ENCODE results near the gene FRYL.
"Not testable (repeated sequence)": the region's sequence is repeated elsewhere in the genome, so short reads cannot be mapped to it uniquely, and the experiment has no call there.

The FRYL gene

DNA sequence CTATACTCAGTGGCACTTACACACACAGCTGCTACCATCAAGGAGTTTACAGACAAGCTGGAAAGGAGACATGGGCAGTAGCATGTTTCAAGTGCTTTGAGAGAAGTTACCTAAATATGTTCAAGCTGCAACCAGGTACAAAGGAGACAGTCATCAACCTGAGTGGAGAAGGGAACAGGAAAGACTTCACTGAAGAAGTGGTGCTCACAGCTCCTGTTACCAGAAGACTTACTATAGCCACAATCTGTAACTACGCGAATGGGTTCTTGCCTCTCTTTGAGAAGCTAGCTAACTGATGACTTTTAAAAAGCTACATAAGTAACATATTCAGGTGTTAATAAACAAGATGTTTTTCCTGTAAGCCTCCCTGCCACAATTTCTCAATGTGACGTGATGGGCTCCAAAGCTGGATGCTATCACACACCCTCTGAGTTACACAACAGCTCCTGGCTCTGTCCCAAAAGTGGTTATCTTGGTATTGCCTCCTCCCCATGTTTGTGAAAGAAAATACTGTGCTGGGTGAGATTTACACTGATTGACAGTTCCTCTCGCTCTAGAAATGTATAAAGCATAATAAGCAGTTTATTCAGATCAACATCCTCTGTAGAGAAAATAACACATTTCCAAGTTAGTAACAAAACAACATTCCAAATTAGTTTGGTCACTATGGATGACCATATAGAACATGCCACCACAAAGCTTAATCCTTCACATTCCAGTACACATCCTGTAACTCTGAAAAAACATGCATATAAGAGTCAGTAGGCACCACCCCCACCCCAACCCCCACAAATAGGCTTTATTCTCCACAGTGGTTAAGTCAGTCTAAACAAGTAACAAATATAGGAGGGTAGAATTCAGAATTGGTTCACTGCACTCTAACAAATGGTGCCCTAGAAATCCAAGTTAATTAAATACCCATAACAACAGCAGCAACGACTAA is 81.8 kb downstream of the FRYL start:
- H3K36me3 ChIP-seq (ENCODE audit: insufficient read depth, low read length) = no peaks in the 10 kb centered on the region
- no peaks in the 10 kb centered on the region for H3K27me3 ChIP-seq (ENCODE audit: insufficient read depth, low read length, poor library complexity, severe bottlenecking)
- H3K79me2 ChIP-seq (ENCODE audit: insufficient read depth, low read length) = peaks cover 92% of the 10 kb centered on the region
- H3K4me3 ChIP-seq (ENCODE audit: low read length, poor library complexity, severe bottlenecking) = no peak overlapping the region
- H3K9me3 ChIP-seq (ENCODE audit: insufficient read depth, low read depth, low read length) = no peaks in the 10 kb centered on the region
- no peak overlapping the region for H2AFZ ChIP-seq (ENCODE audit: low read length)
- no peaks in the 10 kb centered on the region for H3K9me2 ChIP-seq (replicated peaks; ENCODE audit: low read depth, low read length)
- peaks cover 42% of the 10 kb centered on the region for H4K20me1 ChIP-seq (ENCODE audit: insufficient read depth, low read length, poor library complexity, severe bottlenecking)
- H3K9ac ChIP-seq (ENCODE audit: low read depth, low read length, poor library complexity, severe bottlenecking) = no peak overlapping the region
- no peaks in the 10 kb centered on the region for H3F3A ChIP-seq (ENCODE audit: low read depth)
- H3K4me2 ChIP-seq (ENCODE audit: low read depth, low read length, poor library complexity, severe bottlenecking) = no peak overlapping the region
- TF ChIP-seq, protein P1, sequence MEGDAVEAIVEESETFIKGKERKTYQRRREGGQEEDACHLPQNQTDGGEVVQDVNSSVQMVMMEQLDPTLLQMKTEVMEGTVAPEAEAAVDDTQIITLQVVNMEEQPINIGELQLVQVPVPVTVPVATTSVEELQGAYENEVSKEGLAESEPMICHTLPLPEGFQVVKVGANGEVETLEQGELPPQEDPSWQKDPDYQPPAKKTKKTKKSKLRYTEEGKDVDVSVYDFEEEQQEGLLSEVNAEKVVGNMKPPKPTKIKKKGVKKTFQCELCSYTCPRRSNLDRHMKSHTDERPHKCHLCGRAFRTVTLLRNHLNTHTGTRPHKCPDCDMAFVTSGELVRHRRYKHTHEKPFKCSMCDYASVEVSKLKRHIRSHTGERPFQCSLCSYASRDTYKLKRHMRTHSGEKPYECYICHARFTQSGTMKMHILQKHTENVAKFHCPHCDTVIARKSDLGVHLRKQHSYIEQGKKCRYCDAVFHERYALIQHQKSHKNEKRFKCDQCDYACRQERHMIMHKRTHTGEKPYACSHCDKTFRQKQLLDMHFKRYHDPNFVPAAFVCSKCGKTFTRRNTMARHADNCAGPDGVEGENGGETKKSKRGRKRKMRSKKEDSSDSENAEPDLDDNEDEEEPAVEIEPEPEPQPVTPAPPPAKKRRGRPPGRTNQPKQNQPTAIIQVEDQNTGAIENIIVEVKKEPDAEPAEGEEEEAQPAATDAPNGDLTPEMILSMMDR (conservative IDR thresholded peaks at IDR 0.05; ENCODE audit: low read length) = no peak
- no peak for TF ChIP-seq EZH2phosphoT487 (IDR thresholded peaks at IDR 0.05; ENCODE audit: borderline replicate concordance)
- peaks cover 6% of the 10 kb centered on the region for H3K4me1 ChIP-seq (ENCODE audit: insufficient read depth, low read length, poor library complexity, severe bottlenecking)

DNA sequence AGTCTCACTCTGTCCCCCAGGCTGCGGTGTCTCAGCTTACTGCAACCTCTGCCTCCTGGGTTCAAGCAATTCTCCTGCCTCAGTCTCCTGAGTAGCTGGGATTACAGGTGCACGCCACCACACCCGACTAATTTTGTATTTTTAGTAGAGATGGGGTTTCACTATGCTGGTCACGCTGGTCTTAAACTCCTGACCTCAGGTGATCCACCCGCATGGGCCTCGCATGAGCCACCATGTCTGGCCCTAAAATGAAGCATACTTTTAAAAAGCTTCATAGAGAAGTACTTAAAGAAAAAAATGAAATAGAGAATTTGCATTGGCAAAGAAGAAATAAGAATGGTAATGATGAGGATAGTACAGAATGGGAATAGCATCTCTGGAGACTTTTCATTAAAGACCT is 82.6 kb downstream of the FRYL start:
- peaks cover 44% of the 10 kb centered on the region for H4K20me1 ChIP-seq (ENCODE audit: insufficient read depth, low read length, poor library complexity, severe bottlenecking)
- not testable (repeated sequence) for H3F3A ChIP-seq (ENCODE audit: low read depth); H3K4me1 ChIP-seq (ENCODE audit: insufficient read depth, low read length, poor library complexity, severe bottlenecking); H3K36me3 ChIP-seq (ENCODE audit: insufficient read depth, low read length); H3K4me2 ChIP-seq (ENCODE audit: low read depth, low read length, poor library complexity, severe bottlenecking); H3K9me3 ChIP-seq (ENCODE audit: insufficient read depth, low read depth, low read length); H3K4me3 ChIP-seq (ENCODE audit: low read length, poor library complexity, severe bottlenecking); H3K9ac ChIP-seq (ENCODE audit: low read depth, low read length, poor library complexity, severe bottlenecking); H3K27me3 ChIP-seq (ENCODE audit: insufficient read depth, low read length, poor library complexity, severe bottlenecking); H2AFZ ChIP-seq (ENCODE audit: low read length); H3K9me2 ChIP-seq (replicated peaks; ENCODE audit: low read depth, low read length)
- H3K79me2 ChIP-seq (ENCODE audit: insufficient read depth, low read length) = peaks cover 93% of the 10 kb centered on the region

DNA sequence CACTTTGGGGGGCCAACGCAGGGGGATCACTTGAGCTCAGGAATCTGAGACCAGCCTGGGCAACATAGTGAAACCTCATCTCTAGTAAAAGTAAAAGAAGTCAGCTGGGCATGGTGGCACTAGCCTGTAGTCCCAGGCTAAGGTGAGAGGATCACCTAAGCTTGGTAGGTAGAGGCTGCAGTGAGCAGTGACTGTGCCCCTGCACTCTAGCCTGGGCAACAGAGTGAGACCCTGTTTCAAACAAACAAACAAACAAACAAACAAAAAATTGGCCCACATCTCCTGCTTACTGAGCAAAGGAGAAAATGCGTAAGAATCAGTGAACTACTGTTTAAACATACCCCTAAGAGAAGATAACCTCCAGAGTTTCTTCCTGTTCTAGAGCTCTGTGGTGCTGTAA is 85.3 kb downstream of the FRYL start:
- Histone ChIP-seq H3F3A (ENCODE audit: low read depth) (no peaks in the 10 kb centered on the region), H3K9ac (ENCODE audit: low read depth, low read length, poor library complexity, severe bottlenecking) (no peak overlapping the region), H3K36me3 (ENCODE audit: insufficient read depth, low read length) (no peaks in the 10 kb centered on the region), H3K79me2 (ENCODE audit: insufficient read depth, low read length) (peaks cover 96% of the 10 kb centered on the region), H3K9me2 (replicated peaks; ENCODE audit: low read depth, low read length) (no peaks in the 10 kb centered on the region), H3K4me2 (ENCODE audit: low read depth, low read length, poor library complexity, severe bottlenecking) (no peak overlapping the region), H2AFZ (ENCODE audit: low read length) (no peak overlapping the region), H4K20me1 (ENCODE audit: insufficient read depth, low read length, poor library complexity, severe bottlenecking) (peaks cover 53% of the 10 kb centered on the region), H3K4me3 (ENCODE audit: low read length, poor library complexity, severe bottlenecking) (no peak overlapping the region), H3K27me3 (ENCODE audit: insufficient read depth, low read length, poor library complexity, severe bottlenecking) (no peaks in the 10 kb centered on the region), H3K9me3 (ENCODE audit: insufficient read depth, low read depth, low read length) (no peaks in the 10 kb centered on the region), H3K4me1 (ENCODE audit: insufficient read depth, low read length, poor library complexity, severe bottlenecking) (peaks cover 9% of the 10 kb centered on the region)
- no peak for TF ChIP-seq EZH2phosphoT487 (IDR thresholded peaks at IDR 0.05; ENCODE audit: borderline replicate concordance)
- TF ChIP-seq, protein P1 (conservative IDR thresholded peaks at IDR 0.05; ENCODE audit: low read length) = no peak

Measured in Loucy (cell line).